ENCODE data around the gene SERAC1.

The SERAC1 gene

GRCh38 chr6:158064725-158065251 lies 103.3 kb downstream of the SERAC1 start:
- H3K4me3 ChIP-seq (ENCODE audit: low read depth, low read length), result no peak overlapping the region
- TF ChIP-seq CTCF (IDR thresholded peaks at IDR 0.05; ENCODE audit: control insufficient read depth, extremely low read depth, insufficient read depth), result no peak
- no peak for DNase-seq (ENCODE audit: low read depth)

- no peak for DNase-seq (ENCODE audit: low read depth)
- H3K4me3 ChIP-seq (ENCODE audit: low read depth, low read length), result no peak overlapping the region
- TF ChIP-seq CTCF (IDR thresholded peaks at IDR 0.05; ENCODE audit: control insufficient read depth, extremely low read depth, insufficient read depth), result no peak
These were observed 104.3 kb downstream of the SERAC1 start for GRCh38 chr6:158063736-158064135.

- DNase-seq (ENCODE audit: low read depth), result no peak
- no peak for TF ChIP-seq CTCF (IDR thresholded peaks at IDR 0.05; ENCODE audit: control insufficient read depth, extremely low read depth, insufficient read depth)
- no peak overlapping the region for H3K4me3 ChIP-seq (ENCODE audit: low read depth, low read length)
These were observed 106.2 kb downstream of the SERAC1 start for GRCh38 chr6:158061709-158062461.

GRCh38 chr6:158061361-158061708 lies 106.7 kb downstream of the SERAC1 start:
- no peak for DNase-seq (ENCODE audit: low read depth)
- H3K4me3 ChIP-seq (ENCODE audit: low read depth, low read length), result no peak overlapping the region
- no peak for TF ChIP-seq CTCF (IDR thresholded peaks at IDR 0.05; ENCODE audit: control insufficient read depth, extremely low read depth, insufficient read depth)

GRCh38 chr6:158060455-158061360 lies 107.4 kb downstream of the SERAC1 start:
- peak; percentile 83 for DNase-seq (ENCODE audit: low read depth)
- no peak for TF ChIP-seq CTCF (IDR thresholded peaks at IDR 0.05; ENCODE audit: control insufficient read depth, extremely low read depth, insufficient read depth)
- 0 out of 2 replicates have a peak overlapping the region, but pooled peaks have one; percentile 18 for H3K4me3 ChIP-seq (ENCODE audit: low read depth, low read length)
